VCaP (cell line): ENCODE results near the gene MEIOB.

Experiments
- H3K27ac ChIP-seq: fragments of 450-650 bp; 2 replicates; pipeline ENCODE4 v1.5.1; 2017
- TF ChIP-seq, protein P1 (sequence below): fragments of 450-650 bp; conservative IDR thresholded peaks from 2 replicates; pipeline ENCODE4 v1.5.1; 2017; ENCODE audit warnings: mild to moderate bottlenecking, moderate library complexity

The MEIOB gene

DNA sequence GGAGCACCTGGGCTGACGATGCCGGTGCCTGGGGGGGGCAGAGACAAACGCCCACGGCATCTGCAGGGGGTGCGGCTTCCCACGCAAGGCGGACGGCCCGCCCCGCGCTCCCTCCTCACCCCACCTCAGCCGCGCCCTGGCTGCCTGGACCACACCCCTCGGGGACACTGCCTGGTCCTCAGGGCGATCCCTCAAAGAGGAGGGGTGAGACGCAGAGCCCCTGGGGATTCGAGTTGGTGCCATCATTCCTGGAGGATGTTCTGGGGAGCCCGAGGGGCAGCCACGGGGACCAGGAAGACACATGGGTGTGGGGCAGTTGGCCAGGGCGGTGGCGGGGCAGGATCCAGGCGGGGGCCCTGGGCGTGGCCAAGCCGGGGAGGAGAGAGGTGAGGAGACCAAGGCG lies 82.3 kb downstream of the MEIOB start:
- TF ChIP-seq, protein P1, sequence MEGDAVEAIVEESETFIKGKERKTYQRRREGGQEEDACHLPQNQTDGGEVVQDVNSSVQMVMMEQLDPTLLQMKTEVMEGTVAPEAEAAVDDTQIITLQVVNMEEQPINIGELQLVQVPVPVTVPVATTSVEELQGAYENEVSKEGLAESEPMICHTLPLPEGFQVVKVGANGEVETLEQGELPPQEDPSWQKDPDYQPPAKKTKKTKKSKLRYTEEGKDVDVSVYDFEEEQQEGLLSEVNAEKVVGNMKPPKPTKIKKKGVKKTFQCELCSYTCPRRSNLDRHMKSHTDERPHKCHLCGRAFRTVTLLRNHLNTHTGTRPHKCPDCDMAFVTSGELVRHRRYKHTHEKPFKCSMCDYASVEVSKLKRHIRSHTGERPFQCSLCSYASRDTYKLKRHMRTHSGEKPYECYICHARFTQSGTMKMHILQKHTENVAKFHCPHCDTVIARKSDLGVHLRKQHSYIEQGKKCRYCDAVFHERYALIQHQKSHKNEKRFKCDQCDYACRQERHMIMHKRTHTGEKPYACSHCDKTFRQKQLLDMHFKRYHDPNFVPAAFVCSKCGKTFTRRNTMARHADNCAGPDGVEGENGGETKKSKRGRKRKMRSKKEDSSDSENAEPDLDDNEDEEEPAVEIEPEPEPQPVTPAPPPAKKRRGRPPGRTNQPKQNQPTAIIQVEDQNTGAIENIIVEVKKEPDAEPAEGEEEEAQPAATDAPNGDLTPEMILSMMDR = no peak

DNA sequence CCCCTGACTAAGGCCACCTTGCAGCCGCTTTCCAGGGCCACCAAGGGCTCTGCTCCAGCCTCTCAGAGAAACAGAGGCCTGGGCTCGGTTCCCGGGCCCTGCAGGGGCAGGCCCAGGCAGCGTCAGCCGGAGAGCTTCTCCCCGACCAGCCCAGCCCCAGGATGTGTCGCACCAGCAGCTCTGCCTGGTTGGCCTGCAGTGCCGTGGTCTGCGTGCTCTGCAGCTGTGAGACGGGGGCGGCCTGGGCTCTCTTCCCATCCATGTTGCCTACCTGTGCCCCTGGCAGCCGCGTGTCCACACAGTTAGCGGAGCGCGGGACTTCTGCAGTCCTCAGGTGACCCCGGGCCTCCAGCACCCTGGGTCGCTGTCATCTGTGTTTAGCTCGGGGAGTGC lies 83.3 kb downstream of the MEIOB start:
- TF ChIP-seq, protein P1 = no peak
- no peak overlapping the region for H3K27ac ChIP-seq

More for the DNA sequence above, 82.3 kb downstream of the MEIOB start:
- H3K27ac ChIP-seq = no peak overlapping the region

DNA sequence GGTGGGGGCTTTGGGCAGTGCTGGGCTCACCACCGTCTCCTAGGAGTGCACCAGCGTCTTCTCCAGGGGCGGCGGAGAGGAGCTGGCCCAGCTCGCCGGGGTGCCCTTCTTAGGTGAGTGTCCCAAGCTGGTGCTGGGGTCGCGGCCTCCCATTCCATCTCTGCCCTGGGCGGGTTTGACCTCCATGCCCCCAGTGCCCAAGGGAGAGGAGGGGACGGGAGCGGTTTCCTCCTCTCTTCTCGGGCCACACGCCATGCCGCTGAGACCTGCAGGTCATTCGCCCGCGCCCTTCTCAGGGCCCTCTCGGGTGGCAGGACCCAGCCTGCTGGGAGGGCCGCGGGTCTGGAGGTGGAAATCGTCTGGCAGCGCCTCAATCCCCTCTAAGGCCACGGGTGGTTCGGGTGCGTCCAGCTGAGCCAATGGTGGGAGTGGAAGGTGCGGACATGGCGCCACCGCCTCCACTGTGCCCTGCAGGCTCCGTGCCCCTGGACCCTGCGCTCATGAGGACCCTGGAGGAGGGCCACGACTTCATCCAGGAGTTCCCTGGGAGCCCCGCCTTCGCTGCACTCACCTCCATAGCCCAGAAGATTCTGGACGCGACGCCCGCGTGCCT lies 83.8 kb downstream of the MEIOB start:
- H3K27ac ChIP-seq = no peak overlapping the region
- TF ChIP-seq, protein P1 = no peak

DNA sequence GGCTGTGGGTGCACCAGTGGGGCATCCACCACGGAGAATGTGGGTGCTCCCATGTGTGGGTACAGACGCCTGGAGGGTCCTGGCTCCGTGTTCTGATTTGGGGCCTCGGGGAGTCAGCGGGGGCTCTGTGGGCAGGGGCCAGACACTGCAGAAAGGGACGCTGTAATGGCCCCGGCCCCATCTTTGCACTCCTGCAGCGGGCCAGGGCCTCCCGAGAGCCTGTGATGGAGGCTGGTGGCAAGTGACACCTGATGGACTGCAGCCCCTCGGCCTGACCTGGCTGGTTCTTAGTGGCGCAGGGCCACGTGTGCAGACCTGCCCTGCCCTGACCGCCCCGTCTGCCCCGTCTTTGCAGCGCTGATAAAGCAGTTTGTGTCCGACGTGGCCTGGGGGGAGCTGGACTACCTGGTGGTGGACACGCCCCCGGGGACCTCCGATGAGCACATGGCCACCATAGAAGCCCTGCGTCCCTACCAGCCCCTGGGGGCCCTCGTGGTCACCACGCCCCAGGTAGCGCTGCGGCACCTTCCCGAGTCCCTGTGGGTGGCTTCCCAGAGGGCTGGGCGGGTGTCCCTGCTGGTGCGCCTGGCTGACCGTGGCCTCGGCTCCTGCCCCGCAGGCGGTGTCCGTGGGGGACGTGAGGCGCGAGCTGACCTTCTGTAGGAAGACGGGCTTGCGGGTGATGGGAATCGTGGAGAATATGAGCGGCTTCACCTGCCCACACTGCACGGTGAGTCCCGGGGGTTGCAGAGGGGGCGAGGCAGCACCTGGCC lies 84.5 kb downstream of the MEIOB start:
- H3K27ac ChIP-seq = no peak overlapping the region
- TF ChIP-seq, protein P1 = no peak

DNA sequence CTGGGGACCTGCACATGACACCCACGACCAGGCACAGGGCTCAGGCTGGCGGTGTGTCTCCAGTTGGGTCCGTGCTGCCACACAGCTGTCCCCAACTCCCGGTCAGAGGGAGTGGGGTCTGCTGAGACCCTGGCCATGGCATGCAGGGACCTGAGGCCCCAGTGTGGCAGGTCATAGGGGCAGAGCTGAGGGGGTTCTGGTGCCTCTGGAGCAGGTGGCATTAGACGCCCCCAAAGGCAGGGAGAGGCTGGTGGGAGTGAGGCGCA lies 85.0 kb downstream of the MEIOB start:
- TF ChIP-seq, protein P1 = no peak
- H3K27ac ChIP-seq = no peak overlapping the region

DNA sequence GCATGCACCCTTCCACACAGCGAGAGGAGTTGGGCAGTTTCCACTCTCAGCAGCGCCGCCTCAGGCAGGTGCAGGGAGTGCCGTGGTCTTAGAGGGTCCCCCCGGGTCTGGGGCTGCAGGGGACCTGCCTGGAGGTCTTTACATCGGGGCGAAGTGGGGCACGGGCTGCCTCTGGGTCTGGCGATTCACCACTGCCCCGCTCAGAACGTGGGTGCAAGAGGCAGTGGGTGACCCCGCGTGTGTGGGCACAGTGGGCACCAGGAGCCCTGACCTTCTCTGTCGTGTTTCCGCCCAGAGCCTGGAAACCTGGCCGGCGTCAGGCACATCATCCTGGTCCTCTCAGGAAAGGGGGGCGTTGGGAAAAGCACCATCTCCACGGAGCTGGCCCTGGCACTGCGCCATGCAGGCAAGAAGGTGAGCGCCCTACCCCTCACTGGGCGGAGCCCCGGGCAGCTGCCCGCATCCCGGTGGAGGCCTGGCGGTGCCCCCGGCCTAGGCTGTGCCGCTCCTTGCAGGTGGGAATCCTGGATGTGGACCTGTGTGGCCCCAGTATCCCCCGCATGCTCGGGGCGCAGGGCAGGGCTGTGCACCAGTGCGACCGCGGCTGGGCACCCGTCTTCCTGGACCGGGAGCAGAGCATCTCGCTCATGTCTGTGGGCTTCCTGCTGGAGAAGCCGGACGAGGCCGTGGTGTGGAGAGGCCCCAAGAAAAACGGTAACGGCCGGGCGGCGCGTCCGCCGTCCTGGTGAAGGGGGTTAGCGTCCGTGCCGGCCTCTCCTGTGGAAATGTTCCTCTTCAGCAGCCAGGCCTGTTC lies 85.5 kb downstream of the MEIOB start:
- TF ChIP-seq, protein P1 = no peak
- H3K27ac ChIP-seq = no peak overlapping the region

DNA sequence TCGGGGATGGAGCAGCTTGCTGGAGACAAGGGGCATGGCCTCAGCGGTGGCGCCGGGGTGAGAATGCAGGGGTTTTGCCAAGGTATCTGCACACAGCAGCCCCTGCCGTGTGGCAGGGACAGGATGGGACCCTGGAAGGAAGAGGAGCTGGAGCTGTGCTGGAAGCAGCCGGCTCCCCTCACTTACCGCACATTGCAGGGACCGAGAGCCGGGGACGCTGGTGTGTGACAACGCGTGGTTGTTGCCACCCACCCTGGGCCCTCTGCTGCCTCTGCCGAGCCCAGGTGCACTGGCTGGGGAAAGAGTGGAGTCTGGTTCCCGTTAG lies 86.2 kb downstream of the MEIOB start:
- no peak overlapping the region for H3K27ac ChIP-seq
- TF ChIP-seq, protein P1 = no peak
